Lung (tissue), 12 donors: ENCODE data around the gene XPC. TPM values are rescaled to one million over a fixed set of nuclear protein-coding genes. Genes with fewer than 3 reads are reported as not detected.

Experiments used
- ATAC-seq: fragments of 200-7000 bp; cut with Tn5 transposase; one replicate; pipeline ENCODE4 v1.9.1; 2020; ENCODE audit warnings: moderate number of reproducible peaks; ENCODE audit not compliant: insufficient read depth, low FRiP score
- DNase-seq, 3 donors: peaks; one replicate each; pipeline ENCODE4 v3.0.0-alpha.2; 2013 to 2017
- H3K27ac ChIP-seq, 2 donors: one replicate each; pipeline ENCODE4 v1.5.1; 2013; ENCODE audit warnings: mild to moderate bottlenecking in 2 of 2, moderate library complexity in 2 of 2, control low read depth in 1 of 2, inconsistent platforms in 1 of 2, low read depth in 1 of 2, low read length in 1 of 2
- H3K27me3 ChIP-seq, 3 donors: one replicate each; pipeline ENCODE4 v1.5.1; 2013; ENCODE audit warnings: low read length in 2 of 3; ENCODE audit not compliant: control insufficient read depth in 3 of 3, insufficient read depth in 3 of 3
- H3K36me3 ChIP-seq, 4 donors: one replicate each; pipeline ENCODE4 v1.5.1; 2013; ENCODE audit warnings: low read length in 4 of 4, mild to moderate bottlenecking in 1 of 4, moderate library complexity in 1 of 4; ENCODE audit not compliant: control insufficient read depth in 4 of 4, insufficient read depth in 4 of 4
- H3K4me1 ChIP-seq, 5 donors: one replicate each; pipeline ENCODE4 v1.5.1; 2013; ENCODE audit warnings: low read length in 5 of 5, mild to moderate bottlenecking in 2 of 5, moderate library complexity in 1 of 5; ENCODE audit not compliant: control insufficient read depth in 5 of 5, insufficient read depth in 5 of 5
- H3K4me3 ChIP-seq: one replicate; pipeline ENCODE4 v1.5.1; 2013; ENCODE audit warnings: mild to moderate bottlenecking, control low read depth, moderate library complexity
- H3K9ac ChIP-seq, 2 donors: one replicate each; pipeline ENCODE4 v1.5.1; 2013; ENCODE audit warnings: low read length in 2 of 2, control low read depth in 1 of 2; ENCODE audit not compliant: insufficient read depth in 1 of 2
- H3K9me3 ChIP-seq, 4 donors: one replicate each; pipeline ENCODE4 v1.5.1; 2013; ENCODE audit warnings: low read length in 3 of 4, mild to moderate bottlenecking in 1 of 4, moderate library complexity in 1 of 4; ENCODE audit not compliant: control insufficient read depth in 4 of 4, insufficient read depth in 3 of 4
- WGBS, 2 donors: extraction: QIAGEN DNeasy Blood & Tissue Kit; methylation state at CpG; one replicate each; pipeline ENCODE4 v1.1.7; 2013; 5-methylcytosine and 5-hydroxymethylcytosine counted together
- polyA plus RNA-seq, 2 donors: library from polyadenylated mRNA; stranded (reverse); fragments of 200-250 nt; gene quantifications; one replicate each; pipeline ENCODE4 v1.2.1, GENCODE V29; 2013
- total RNA-seq, 2 donors: library from RNA; depleted of rRNA in 1 of 2; stranded (reverse); fragments of >200 nt in 1 of 2; gene quantifications; one replicate each; pipeline ENCODE4 v1.2.1, GENCODE V29; 2014 to 2021
- TF ChIP-seq, protein P1 (sequence below): IDR thresholded peaks from 2 replicates; pipeline ENCODE4 v1.5.1; 2012; ENCODE audit warnings: mild to moderate bottlenecking; ENCODE audit errors: control extremely low read depth, extremely low read depth
- donor health status: control.
- donor health status: control.
- donor health status: Bipolar disorder and iron deficiency.
- donor health status: healthy.
- donor health status: DM: yes; HTN: yes; CAD: no.

The XPC gene
- total and polyA plus RNA-seq, 4 donors: 16.4 to 31.9 (median 23.7) TPM

DNA sequence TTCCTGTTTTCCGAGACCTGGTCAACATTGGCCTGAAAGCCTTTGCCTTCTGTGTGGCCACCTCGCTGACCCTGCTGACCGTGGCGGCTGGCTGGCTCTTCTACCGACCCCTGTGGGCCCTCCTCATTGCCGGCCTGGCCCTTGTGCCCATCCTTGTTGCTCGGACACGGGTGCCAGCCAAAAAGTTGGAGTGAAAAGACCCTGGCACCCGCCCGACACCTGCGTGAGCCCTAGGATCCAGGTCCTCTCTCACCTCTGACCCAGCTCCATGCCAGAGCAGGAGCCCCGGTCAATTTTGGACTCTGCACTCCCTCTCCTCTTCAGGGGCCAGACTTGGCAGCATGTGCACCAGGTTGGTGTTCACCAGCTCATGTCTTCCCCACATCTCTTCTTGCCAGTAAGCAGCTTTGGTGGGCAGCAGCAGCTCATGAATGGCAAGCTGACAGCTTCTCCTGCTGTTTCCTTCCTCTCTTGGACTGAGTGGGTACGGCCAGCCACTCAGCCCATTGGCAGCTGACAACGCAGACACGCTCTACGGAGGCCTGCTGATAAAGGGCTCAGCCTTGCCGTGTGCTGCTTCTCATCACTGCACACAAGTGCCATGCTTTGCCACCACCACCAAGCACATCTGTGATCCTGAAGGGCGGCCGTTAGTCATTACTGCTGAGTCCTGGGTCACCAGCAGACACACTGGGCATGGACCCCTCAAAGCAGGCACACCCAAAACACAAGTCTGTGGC lies 36.6 kb downstream of the XPC start:
- DNase-seq (no peak), ATAC-seq (no peak)
- no peak overlapping the region for H3K4me3 ChIP-seq
- TF ChIP-seq, protein P1, sequence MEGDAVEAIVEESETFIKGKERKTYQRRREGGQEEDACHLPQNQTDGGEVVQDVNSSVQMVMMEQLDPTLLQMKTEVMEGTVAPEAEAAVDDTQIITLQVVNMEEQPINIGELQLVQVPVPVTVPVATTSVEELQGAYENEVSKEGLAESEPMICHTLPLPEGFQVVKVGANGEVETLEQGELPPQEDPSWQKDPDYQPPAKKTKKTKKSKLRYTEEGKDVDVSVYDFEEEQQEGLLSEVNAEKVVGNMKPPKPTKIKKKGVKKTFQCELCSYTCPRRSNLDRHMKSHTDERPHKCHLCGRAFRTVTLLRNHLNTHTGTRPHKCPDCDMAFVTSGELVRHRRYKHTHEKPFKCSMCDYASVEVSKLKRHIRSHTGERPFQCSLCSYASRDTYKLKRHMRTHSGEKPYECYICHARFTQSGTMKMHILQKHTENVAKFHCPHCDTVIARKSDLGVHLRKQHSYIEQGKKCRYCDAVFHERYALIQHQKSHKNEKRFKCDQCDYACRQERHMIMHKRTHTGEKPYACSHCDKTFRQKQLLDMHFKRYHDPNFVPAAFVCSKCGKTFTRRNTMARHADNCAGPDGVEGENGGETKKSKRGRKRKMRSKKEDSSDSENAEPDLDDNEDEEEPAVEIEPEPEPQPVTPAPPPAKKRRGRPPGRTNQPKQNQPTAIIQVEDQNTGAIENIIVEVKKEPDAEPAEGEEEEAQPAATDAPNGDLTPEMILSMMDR: no peak
- no peaks in the 10 kb centered on the region for H3K27me3 ChIP-seq
- H3K9ac ChIP-seq: no peak overlapping the region
- H3K36me3 ChIP-seq: peaks cover 7 to 51% (median 26%) of the 10 kb centered on the region in 4 donors
- peaks cover 6 to 27% (median 12%) of the 10 kb centered on the region in 5 donors for H3K4me1 ChIP-seq
- peak overlapping the region; percentile 22 to 40 for H3K27ac ChIP-seq
- WGBS, 2 donors: 83 to 85% methylated on average over 19 of the region's 19 CpGs
- H3K9me3 ChIP-seq: no peaks in the 10 kb centered on the region

DNA sequence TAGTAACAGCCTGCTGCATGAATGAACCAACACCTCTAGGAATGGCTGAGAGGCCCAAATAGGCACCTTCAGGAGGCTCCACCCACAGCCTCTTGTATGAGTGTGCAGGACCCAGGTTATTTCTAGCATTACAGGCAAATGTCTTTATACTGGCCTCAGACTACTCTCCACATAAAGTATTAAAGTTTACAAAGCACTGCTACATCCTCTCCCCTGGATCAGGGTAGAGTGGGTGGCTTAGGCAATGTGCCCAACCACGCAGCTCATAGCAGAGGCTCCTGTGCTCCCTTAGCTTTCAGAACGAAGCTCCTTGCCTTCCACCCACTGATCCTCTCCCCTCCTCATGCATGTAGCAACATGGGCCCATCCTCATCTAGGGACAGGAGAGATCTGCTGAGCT lies 37.3 kb downstream of the XPC start:
- no peaks in the 10 kb centered on the region for H3K9me3 ChIP-seq
- no peaks in the 10 kb centered on the region for H3K27me3 ChIP-seq
- no peak overlapping the region for H3K4me3 ChIP-seq
- H3K36me3 ChIP-seq: peaks cover 7 to 53% (median 27%) of the 10 kb centered on the region in 4 donors
- peaks cover 6 to 27% (median 12%) of the 10 kb centered on the region in 5 donors for H3K4me1 ChIP-seq
- WGBS, 2 donors: 61 to 84% methylated on average over 2 of the region's 2 CpGs
- no peak overlapping the region for H3K9ac ChIP-seq
- TF ChIP-seq, protein P1: no peak
- no peak for ATAC-seq
- DNase-seq: no peak
- peak overlapping the region; percentile 22 to 35 for H3K27ac ChIP-seq

DNA sequence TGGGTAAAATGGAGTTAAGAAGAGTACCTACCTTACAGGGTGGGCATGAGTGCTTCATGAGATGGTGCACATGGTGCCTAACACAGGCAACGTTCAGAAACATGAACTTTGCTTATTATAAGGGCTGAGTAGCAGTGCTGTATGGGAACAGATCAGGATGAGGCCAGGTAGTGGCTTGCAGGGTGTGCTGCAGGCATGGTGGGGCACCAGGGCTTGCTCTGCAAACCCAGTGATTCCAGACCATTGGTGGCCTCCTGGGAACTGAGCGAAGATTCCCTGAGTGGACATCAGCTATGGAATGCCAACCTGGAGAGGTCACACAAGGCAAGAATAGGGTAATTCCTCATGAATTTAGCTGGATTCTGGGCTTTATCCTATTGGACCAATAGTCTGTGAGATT lies 37.7 kb downstream of the XPC start:
- WGBS, 2 donors: 84 to 95% methylated on average over 2 of the region's 2 CpGs
- Histone ChIP-seq H3K9ac (no peak overlapping the region), H3K9me3 (no peaks in the 10 kb centered on the region), H3K4me1 (peaks cover 6 to 27% (median 11%) of the 10 kb centered on the region in 5 donors), H3K27me3 (no peaks in the 10 kb centered on the region), H3K36me3 (peaks cover 7 to 53% (median 30%) of the 10 kb centered on the region in 4 donors), H3K27ac (peak overlapping the region in 1 of 2 donors; percentile 35), H3K4me3 (no peak overlapping the region)
- TF ChIP-seq, protein P1: no peak
- DNase-seq: no peak
- ATAC-seq: no peak
